Inferior parietal cortex (tissue), 1 donor: ENCODE results near the gene KCNK13.
"Not testable (repeated sequence)": the region's sequence is repeated elsewhere in the genome, so short reads cannot be mapped to it uniquely, and the experiment has no call there.

Experiments used
- DNase-seq: peaks from one replicate; pipeline ENCODE4 v3.0.0-alpha.2; 2016; ENCODE audit errors: extremely low spot score

KCNK13 gene

DNA sequence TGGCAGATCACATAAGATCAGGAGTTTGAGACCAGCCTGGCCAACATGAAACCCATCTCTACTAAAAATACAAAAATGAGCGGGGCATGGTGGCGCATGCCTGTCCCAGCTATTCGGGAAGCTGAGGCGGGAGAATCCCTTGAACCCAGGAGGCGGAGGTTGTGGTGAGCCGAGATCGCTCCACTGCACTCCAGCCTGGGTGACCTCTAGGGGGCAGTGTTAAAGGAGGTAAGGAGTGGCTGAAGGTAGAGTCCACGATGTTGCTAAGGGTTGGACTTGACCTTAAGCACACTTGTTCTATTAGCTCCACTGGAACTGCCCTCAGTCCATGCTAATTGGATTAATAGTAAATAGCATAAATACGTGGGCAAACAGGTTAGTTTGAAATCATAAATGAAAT lies 132.1 kb downstream of the KCNK13 start:
- DNase-seq, result no peak

GRCh38 chr14:90194706-90195105 lies 132.9 kb downstream of the KCNK13 start:
- no peak for DNase-seq

DNA sequence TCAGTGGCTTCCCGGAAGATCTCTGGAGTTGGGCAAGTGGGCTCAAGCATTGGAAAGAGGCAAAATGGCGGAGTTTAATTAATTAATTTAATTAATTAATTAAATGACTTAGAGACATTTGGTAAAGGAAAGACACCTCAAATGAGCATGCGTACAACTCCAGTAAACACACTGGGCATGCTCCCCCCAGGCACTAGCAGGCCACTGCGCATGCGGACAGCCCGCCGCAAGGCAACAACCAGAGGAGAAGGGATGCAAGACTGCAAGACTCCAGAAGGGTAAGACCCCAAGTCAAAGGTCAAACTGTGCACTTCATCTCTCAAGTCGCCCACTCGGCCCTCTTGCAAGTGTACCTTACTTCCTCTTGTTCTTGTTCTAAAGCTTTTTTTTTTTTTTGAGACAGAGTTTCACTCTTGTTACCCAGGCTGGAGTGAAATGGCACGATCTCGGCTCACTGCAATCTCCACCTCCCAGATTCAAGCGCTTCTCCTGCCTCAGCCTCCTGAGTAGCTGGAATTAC lies 136.8 kb downstream of the KCNK13 start:
- no peak for DNase-seq

- DNase-seq, result not testable (repeated sequence)
These were observed 138.8 kb downstream of the KCNK13 start for GRCh38 chr14:90200546-90200945.

- DNase-seq, result no peak
These were observed 139.6 kb downstream of the KCNK13 start for GRCh38 chr14:90201344-90201743.

DNA sequence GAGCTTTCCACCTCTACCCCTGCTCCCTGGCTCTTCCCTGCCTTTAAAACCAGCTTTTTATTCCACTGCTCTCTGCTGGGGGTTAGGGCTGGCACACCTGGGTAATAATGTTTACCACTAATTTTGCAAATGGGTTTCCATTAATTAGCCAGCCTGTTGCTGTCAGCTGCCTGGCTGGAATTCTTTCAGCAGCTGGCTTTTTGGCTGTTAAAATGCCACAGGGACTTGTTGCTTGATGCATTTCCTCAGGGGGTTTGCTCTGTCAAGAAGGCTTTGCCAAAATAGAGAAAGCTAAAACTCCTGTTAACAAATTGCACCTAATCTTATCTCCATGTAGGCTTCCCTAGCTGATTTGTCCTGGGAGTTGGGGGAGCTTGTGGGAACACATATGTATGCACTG lies 142.7 kb downstream of the KCNK13 start:
- no peak for DNase-seq

DNA sequence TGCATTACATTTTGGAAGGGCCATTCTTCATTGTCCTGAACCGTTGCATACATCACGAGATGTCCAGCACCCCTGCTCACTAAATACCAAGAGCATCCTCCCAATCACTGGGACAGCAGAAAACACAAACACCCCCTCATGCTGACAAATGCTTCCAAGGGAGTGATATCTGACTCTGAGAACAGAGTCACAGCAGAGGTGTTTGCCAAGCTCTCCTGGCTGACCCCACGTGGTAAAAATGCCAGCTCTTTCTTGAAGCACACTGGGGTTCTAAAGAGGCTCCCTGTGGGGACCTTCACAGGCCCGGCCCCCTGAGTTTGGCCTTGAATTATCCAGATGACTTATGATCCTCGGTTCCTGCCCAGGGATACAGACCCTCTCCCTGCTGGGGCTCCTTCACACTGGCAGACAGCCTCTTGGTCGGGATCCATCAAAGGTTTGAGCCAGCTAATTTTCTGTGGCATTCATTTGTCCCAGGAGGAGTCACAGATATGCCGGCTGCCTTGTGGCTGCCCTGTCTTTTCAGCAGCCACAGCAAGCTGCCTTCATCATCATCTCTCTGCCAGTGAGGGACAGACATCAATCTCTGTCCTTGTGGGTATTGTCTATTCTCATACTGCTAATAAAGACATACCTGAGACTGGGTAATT lies 151.4 kb downstream of the KCNK13 start:
- no peak for DNase-seq

- no peak for DNase-seq
These were observed 166.7 kb downstream of the KCNK13 start for GRCh38 chr14:90228478-90228877.

GRCh38 chr14:90229942-90230341 lies 168.1 kb downstream of the KCNK13 start:
- DNase-seq, result not testable (repeated sequence)
